ENCODE data around the gene TMEM181.

The TMEM181 gene

GRCh38 chr6:158543606-158544185, 16.2 kb upstream of the TMEM181 start:
- no peaks in the 10 kb centered on the region for H3K36me3 ChIP-seq (ENCODE audit: control insufficient read depth, insufficient read depth, low read length)
- no peak overlapping the region for H3K4me2 ChIP-seq (ENCODE audit: low read length)
- peaks cover 37% of the 10 kb centered on the region for H3K79me2 ChIP-seq
- no peak overlapping the region for H3K9ac ChIP-seq
- H3K27me3 ChIP-seq (ENCODE audit: control insufficient read depth, insufficient read depth, low read length) = no peaks in the 10 kb centered on the region
- no peak overlapping the region for H3K4me3 ChIP-seq (ENCODE audit: low read depth, low read length)
- no peaks in the 10 kb centered on the region for H3K9me3 ChIP-seq (ENCODE audit: control insufficient read depth, low read length)
- no peak for TF ChIP-seq CTCF (IDR thresholded peaks at IDR 0.05)
- no peak overlapping the region for H3K27ac ChIP-seq
- no peaks in the 10 kb centered on the region for H3K4me1 ChIP-seq
- H2AFZ ChIP-seq = no peak overlapping the region

- TF ChIP-seq CTCF (IDR thresholded peaks at IDR 0.05) = no peak
- Histone ChIP-seq H3K9ac (no peak overlapping the region), H3K4me1 (no peaks in the 10 kb centered on the region), H3K79me2 (peaks cover 37% of the 10 kb centered on the region), H2AFZ (no peak overlapping the region), H3K4me3 (ENCODE audit: low read depth, low read length) (no peak overlapping the region), H3K9me3 (ENCODE audit: control insufficient read depth, low read length) (no peaks in the 10 kb centered on the region), H3K36me3 (ENCODE audit: control insufficient read depth, insufficient read depth, low read length) (no peaks in the 10 kb centered on the region), H3K4me2 (ENCODE audit: low read length) (no peak overlapping the region), H3K27me3 (ENCODE audit: control insufficient read depth, insufficient read depth, low read length) (no peaks in the 10 kb centered on the region), H3K27ac (no peak overlapping the region)
Observed at GRCh38 chr6:158544428-158544827, 15.5 kb upstream of the TMEM181 start.

GRCh38 chr6:158545043-158545966, 14.6 kb upstream of the TMEM181 start:
- no peak overlapping the region for H3K27ac ChIP-seq

GRCh38 chr6:158548418-158549161, 11.3 kb upstream of the TMEM181 start:
- Histone ChIP-seq H3K79me2 (peaks cover 18% of the 10 kb centered on the region), H3K4me1 (peaks cover 9% of the 10 kb centered on the region), H3K27me3 (ENCODE audit: control insufficient read depth, insufficient read depth, low read length) (no peaks in the 10 kb centered on the region), H3K36me3 (ENCODE audit: control insufficient read depth, insufficient read depth, low read length) (no peaks in the 10 kb centered on the region), H3K9me3 (ENCODE audit: control insufficient read depth, low read length) (no peaks in the 10 kb centered on the region), H2AFZ (no peak overlapping the region), H3K4me3 (ENCODE audit: low read depth, low read length) (no peak overlapping the region), H3K27ac (no peak overlapping the region), H3K4me2 (ENCODE audit: low read length) (no peak overlapping the region), H3K9ac (no peak overlapping the region)
- TF ChIP-seq CTCF (IDR thresholded peaks at IDR 0.05) = no peak

More at GRCh38 chr6:158545043-158545966, 14.6 kb upstream of the TMEM181 start:
- Histone ChIP-seq H3K9me3 (ENCODE audit: control insufficient read depth, low read length) (no peaks in the 10 kb centered on the region), H3K4me2 (ENCODE audit: low read length) (no peak overlapping the region), H3K79me2 (peaks cover 36% of the 10 kb centered on the region), H3K4me3 (ENCODE audit: low read depth, low read length) (no peak overlapping the region), H3K27me3 (ENCODE audit: control insufficient read depth, insufficient read depth, low read length) (no peaks in the 10 kb centered on the region), H3K9ac (no peak overlapping the region), H3K4me1 (no peaks in the 10 kb centered on the region), H2AFZ (no peak overlapping the region), H3K36me3 (ENCODE audit: control insufficient read depth, insufficient read depth, low read length) (no peaks in the 10 kb centered on the region)
- TF ChIP-seq CTCF (IDR thresholded peaks at IDR 0.05) = no peak

Data from parathyroid adenoma (tissue), 2 donors.